ENCODE data around the gene VPS26A.

Gene VPS26A

DNA sequence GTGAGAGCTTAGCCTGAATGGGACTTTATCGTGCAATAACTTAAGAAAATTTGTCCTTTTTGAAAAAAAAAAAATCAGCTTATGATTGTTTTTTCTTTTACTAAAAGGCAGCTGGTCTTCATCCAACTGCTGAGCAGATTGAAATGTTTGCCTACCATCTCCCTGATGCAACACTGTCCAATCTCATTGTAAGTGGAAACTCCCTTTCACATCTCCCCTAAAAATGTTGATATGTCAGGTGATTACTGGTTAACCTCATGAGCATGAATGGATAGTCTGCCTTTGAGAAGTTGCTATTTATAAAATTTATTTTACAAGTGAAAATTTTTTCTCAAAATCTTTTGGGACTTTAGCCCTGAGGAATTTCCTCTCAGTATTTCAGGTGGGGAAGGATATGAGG lies 78.4 kb downstream of the VPS26A start:
- TF ChIP-seq, protein P1, sequence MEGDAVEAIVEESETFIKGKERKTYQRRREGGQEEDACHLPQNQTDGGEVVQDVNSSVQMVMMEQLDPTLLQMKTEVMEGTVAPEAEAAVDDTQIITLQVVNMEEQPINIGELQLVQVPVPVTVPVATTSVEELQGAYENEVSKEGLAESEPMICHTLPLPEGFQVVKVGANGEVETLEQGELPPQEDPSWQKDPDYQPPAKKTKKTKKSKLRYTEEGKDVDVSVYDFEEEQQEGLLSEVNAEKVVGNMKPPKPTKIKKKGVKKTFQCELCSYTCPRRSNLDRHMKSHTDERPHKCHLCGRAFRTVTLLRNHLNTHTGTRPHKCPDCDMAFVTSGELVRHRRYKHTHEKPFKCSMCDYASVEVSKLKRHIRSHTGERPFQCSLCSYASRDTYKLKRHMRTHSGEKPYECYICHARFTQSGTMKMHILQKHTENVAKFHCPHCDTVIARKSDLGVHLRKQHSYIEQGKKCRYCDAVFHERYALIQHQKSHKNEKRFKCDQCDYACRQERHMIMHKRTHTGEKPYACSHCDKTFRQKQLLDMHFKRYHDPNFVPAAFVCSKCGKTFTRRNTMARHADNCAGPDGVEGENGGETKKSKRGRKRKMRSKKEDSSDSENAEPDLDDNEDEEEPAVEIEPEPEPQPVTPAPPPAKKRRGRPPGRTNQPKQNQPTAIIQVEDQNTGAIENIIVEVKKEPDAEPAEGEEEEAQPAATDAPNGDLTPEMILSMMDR (IDR thresholded peaks at IDR 0.05; ENCODE audit: borderline replicate concordance, control extremely low read depth, extremely low read depth, insufficient read depth, missing control alignments), result no peak
- in situ Hi-C loops (cut with MboI; ENCODE audit: low sequenced_read_pairs, unreplicated experiment), result no loop called here
- DNase-seq (ENCODE audit: low spot score), result no peak

DNA sequence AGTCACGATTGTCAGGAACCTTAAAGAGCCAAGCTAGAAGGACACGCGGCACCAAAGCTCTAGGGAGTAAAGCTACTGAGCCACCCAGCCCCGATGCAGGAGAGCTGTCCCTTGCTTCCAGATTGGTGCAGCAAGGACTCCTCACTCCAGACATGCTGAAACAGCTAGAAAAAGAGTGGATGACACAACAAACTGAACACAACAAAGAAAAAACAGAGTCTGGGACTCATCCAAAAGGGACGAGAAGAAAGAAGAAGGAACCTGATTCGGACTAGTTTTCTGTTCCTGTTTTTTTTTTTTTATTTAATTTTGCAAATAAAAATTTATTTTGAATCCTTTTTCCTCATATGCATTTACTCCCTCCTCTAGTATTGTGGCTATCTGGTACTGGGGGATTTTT lies 84.8 kb downstream of the VPS26A start:
- in situ Hi-C loops (cut with MboI; ENCODE audit: low sequenced_read_pairs, unreplicated experiment), result no loop called here
- no peak for DNase-seq (ENCODE audit: low spot score)
- TF ChIP-seq, protein P1 (IDR thresholded peaks at IDR 0.05; ENCODE audit: borderline replicate concordance, control extremely low read depth, extremely low read depth, insufficient read depth, missing control alignments), result no peak

GRCh38 chr10:69209787-69210484 lies 86.0 kb downstream of the VPS26A start:
- in situ Hi-C loops (cut with MboI; ENCODE audit: low sequenced_read_pairs, unreplicated experiment), result no loop called here
- TF ChIP-seq, protein P1 (IDR thresholded peaks at IDR 0.05; ENCODE audit: borderline replicate concordance, control extremely low read depth, extremely low read depth, insufficient read depth, missing control alignments), result no peak
- DNase-seq (ENCODE audit: low spot score), result no peak

GRCh38 chr10:69211104-69211503 lies 87.1 kb downstream of the VPS26A start:
- no peak for DNase-seq (ENCODE audit: low spot score)
- in situ Hi-C loops (cut with MboI; ENCODE audit: low sequenced_read_pairs, unreplicated experiment), result no loop called here
- TF ChIP-seq, protein P1 (IDR thresholded peaks at IDR 0.05; ENCODE audit: borderline replicate concordance, control extremely low read depth, extremely low read depth, insufficient read depth, missing control alignments), result no peak

DNA sequence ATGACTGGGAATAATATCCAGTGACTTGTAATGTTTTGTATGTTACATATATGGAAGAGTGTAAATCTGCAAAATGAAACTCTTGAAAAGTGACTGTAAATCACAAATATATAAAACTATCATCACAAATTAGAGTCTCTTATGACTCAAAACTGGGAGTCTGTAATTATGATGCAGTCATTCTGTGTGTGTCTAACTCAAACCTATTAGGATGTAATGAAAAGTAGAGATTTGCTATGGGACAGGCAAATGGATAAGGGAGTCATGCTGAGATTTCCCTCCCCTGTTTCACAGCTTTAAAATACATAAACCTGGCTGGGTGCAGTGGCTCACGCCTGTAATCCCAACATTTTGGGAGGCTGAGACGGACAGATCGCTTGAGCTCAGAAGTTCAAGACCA lies 87.5 kb downstream of the VPS26A start:
- TF ChIP-seq, protein P1 (IDR thresholded peaks at IDR 0.05; ENCODE audit: borderline replicate concordance, control extremely low read depth, extremely low read depth, insufficient read depth, missing control alignments), result no peak
- in situ Hi-C loops (cut with MboI; ENCODE audit: low sequenced_read_pairs, unreplicated experiment), result no loop called here
- DNase-seq (ENCODE audit: low spot score), result no peak

- TF ChIP-seq, protein P1 (IDR thresholded peaks at IDR 0.05; ENCODE audit: borderline replicate concordance, control extremely low read depth, extremely low read depth, insufficient read depth, missing control alignments), result no peak
- DNase-seq (ENCODE audit: low spot score), result no peak
- in situ Hi-C loops (cut with MboI; ENCODE audit: low sequenced_read_pairs, unreplicated experiment), result no loop called here
Observed at GRCh38 chr10:69213591-69214311, 89.8 kb downstream of the VPS26A start.

Measured in GM13976 (cell line).